Measurements from ENCODE around the gene USP37.

The USP37 gene

GRCh38 chr2:218429911-218430692 lies 138.0 kb downstream of the USP37 start:
- Histone ChIP-seq H3K27me3 (ENCODE audit: insufficient read depth, low read length) (no peaks in the 10 kb centered on the region), H4K12ac (ENCODE audit: low read depth, low read length) (no peak overlapping the region), H3K4me2 (ENCODE audit: low read length) (no peak overlapping the region), H3K4ac (ENCODE audit: low read depth, low read length) (no peak overlapping the region), H3K79me2 (ENCODE audit: control insufficient read depth, insufficient read depth, low read length, poor library complexity) (no peaks in the 10 kb centered on the region), H2BK5ac (ENCODE audit: low read depth, low read length, poor library complexity) (no peak overlapping the region), H2BK120ac (ENCODE audit: insufficient read depth, low read length, poor library complexity) (no peak overlapping the region), H3K79me1 (ENCODE audit: low read length) (no peaks in the 10 kb centered on the region), H2AFZ (ENCODE audit: insufficient read depth, low read length, poor library complexity) (no peak overlapping the region), H3K4me1 (ENCODE audit: control insufficient read depth in 1 of 2, insufficient read depth in 2 of 2, low read length in 2 of 2) (no peaks in the 10 kb centered on the region), H3K23ac (ENCODE audit: low read length) (no peak overlapping the region), H3K18ac (ENCODE audit: low read length) (no peak overlapping the region), H3K36me3 (ENCODE audit: control insufficient read depth in 1 of 2, insufficient read depth in 2 of 2, low read length in 2 of 2) (no peaks in the 10 kb centered on the region), H3K4me3 (ENCODE audit: low read depth, low read length) (no peak overlapping the region), H4K8ac (ENCODE audit: low read depth, low read length) (no peak overlapping the region), H3K9me3 (ENCODE audit: insufficient read depth, low read depth, low read length) (peaks cover 2% of the 10 kb centered on the region), H3K27ac (ENCODE audit: low read depth, low read length) (no peak overlapping the region), H2AK5ac (ENCODE audit: low read length) (no peak overlapping the region), H3K9ac (ENCODE audit: low read length) (no peak overlapping the region), H2BK12ac (ENCODE audit: low read length) (no peak overlapping the region), H3K14ac (ENCODE audit: low read length) (no peak overlapping the region), H4K91ac (ENCODE audit: low read depth, low read length) (no peak overlapping the region)
- DNase-seq = no peak
- WGBS (ENCODE audit: extremely low coverage, insufficient coverage, insufficient read length) = 100% methylated on average over 2 of the region's 9 CpGs

DNA sequence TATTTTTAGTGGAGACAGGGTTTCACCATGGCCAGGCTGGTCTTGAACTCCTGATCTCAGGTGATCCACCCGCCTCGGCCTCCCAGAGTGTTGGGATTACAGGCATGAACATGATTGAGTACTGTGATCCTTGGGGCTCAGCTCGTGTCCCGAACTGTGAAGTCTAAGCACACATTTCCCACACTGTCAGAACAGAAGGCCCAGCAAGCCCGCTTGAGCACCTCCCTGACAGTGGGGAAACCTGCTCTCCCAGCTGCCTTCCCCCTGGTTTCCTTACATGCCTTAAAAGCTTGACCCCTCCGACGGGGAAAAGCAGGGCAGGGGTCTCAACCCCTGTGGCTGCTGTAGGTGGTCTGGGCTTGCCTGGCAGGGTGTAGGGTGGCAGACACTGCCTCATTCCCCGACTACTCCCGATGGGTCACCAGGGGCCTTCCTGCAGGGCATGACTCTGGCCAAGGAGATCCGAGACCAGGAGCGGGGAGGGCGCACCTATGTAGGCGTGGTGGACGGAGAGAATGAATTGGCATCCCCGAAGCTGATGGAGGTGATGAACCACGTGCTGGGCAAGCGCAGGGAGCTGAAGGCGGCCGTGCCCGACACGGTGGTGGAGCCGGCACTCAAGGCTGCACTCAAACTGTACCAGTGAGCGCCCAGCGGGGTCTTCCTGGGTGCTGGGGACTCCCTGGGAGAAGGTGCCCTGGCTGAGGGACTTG lies 139.1 kb downstream of the USP37 start:
- H4K91ac ChIP-seq (ENCODE audit: low read depth, low read length) = no peak overlapping the region
- no peak overlapping the region for H3K9ac ChIP-seq (ENCODE audit: low read length)
- H2BK5ac ChIP-seq (ENCODE audit: low read depth, low read length, poor library complexity) = no peak overlapping the region
- H3K36me3 ChIP-seq (ENCODE audit: control insufficient read depth in 1 of 2, insufficient read depth in 2 of 2, low read length in 2 of 2) = no peaks in the 10 kb centered on the region
- DNase-seq = no peak
- H3K9me3 ChIP-seq (ENCODE audit: insufficient read depth, low read depth, low read length) = peaks cover 2% of the 10 kb centered on the region
- H4K12ac ChIP-seq (ENCODE audit: low read depth, low read length) = no peak overlapping the region
- H3K79me2 ChIP-seq (ENCODE audit: control insufficient read depth, insufficient read depth, low read length, poor library complexity) = no peaks in the 10 kb centered on the region
- no peak overlapping the region for H3K23ac ChIP-seq (ENCODE audit: low read length)
- H2AK5ac ChIP-seq (ENCODE audit: low read length) = no peak overlapping the region
- H3K14ac ChIP-seq (ENCODE audit: low read length) = no peak overlapping the region
- no peaks in the 10 kb centered on the region for H3K79me1 ChIP-seq (ENCODE audit: low read length)
- no peak overlapping the region for H3K4ac ChIP-seq (ENCODE audit: low read depth, low read length)
- H3K18ac ChIP-seq (ENCODE audit: low read length) = no peak overlapping the region
- H2BK12ac ChIP-seq (ENCODE audit: low read length) = no peak overlapping the region
- no peak overlapping the region for H3K4me2 ChIP-seq (ENCODE audit: low read length)
- H2BK120ac ChIP-seq (ENCODE audit: insufficient read depth, low read length, poor library complexity) = no peak overlapping the region
- H3K27ac ChIP-seq (ENCODE audit: low read depth, low read length) = no peak overlapping the region
- H3K4me1 ChIP-seq (ENCODE audit: control insufficient read depth in 1 of 2, insufficient read depth in 2 of 2, low read length in 2 of 2) = no peaks in the 10 kb centered on the region
- no peak overlapping the region for H4K8ac ChIP-seq (ENCODE audit: low read depth, low read length)
- no peaks in the 10 kb centered on the region for H3K27me3 ChIP-seq (ENCODE audit: insufficient read depth, low read length)
- no peak overlapping the region for H3K4me3 ChIP-seq (ENCODE audit: low read depth, low read length)
- no peak overlapping the region for H2AFZ ChIP-seq (ENCODE audit: insufficient read depth, low read length, poor library complexity)
- no CpG with 5 or more reads among the region's 24 CpGs for WGBS (ENCODE audit: extremely low coverage, insufficient coverage, insufficient read length)

DNA sequence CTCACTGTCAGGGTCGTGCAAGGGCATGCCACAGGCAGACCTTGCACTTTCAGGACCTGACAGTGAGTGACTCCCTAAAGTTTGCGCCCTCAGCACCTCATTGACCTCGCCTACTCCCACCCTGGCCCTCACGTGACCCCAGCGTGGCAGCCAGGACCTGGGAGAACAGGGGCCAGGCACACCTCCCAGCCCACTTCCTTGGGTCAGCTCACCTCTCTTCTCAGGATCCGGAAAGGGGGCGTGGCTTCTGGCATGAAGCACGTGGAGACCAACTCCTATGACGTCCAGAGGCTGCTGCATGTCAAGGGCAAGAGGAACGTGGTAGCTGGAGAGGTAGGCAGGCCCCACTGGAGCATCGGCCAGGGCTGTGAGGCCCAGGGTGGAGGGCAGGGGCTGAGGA lies 140.4 kb downstream of the USP37 start:
- no peak overlapping the region for H4K12ac ChIP-seq (ENCODE audit: low read depth, low read length)
- no peaks in the 10 kb centered on the region for H3K36me3 ChIP-seq (ENCODE audit: control insufficient read depth in 1 of 2, insufficient read depth in 2 of 2, low read length in 2 of 2)
- no peak overlapping the region for H3K4me3 ChIP-seq (ENCODE audit: low read depth, low read length)
- no peak overlapping the region for H2BK5ac ChIP-seq (ENCODE audit: low read depth, low read length, poor library complexity)
- H3K79me2 ChIP-seq (ENCODE audit: control insufficient read depth, insufficient read depth, low read length, poor library complexity) = no peaks in the 10 kb centered on the region
- H4K8ac ChIP-seq (ENCODE audit: low read depth, low read length) = no peak overlapping the region
- H3K4me1 ChIP-seq (ENCODE audit: control insufficient read depth in 1 of 2, insufficient read depth in 2 of 2, low read length in 2 of 2) = no peaks in the 10 kb centered on the region
- no peak overlapping the region for H3K4me2 ChIP-seq (ENCODE audit: low read length)
- no peak overlapping the region for H4K91ac ChIP-seq (ENCODE audit: low read depth, low read length)
- no peak for DNase-seq
- WGBS (ENCODE audit: extremely low coverage, insufficient coverage, insufficient read length) = no CpG with 5 or more reads among the region's 11 CpGs
- no peak overlapping the region for H3K18ac ChIP-seq (ENCODE audit: low read length)
- H2AK5ac ChIP-seq (ENCODE audit: low read length) = no peak overlapping the region
- no peak overlapping the region for H2AFZ ChIP-seq (ENCODE audit: insufficient read depth, low read length, poor library complexity)
- no peak overlapping the region for H3K27ac ChIP-seq (ENCODE audit: low read depth, low read length)
- no peak overlapping the region for H3K14ac ChIP-seq (ENCODE audit: low read length)
- H3K4ac ChIP-seq (ENCODE audit: low read depth, low read length) = no peak overlapping the region
- H3K27me3 ChIP-seq (ENCODE audit: insufficient read depth, low read length) = no peaks in the 10 kb centered on the region
- H2BK12ac ChIP-seq (ENCODE audit: low read length) = no peak overlapping the region
- no peak overlapping the region for H3K9ac ChIP-seq (ENCODE audit: low read length)
- no peaks in the 10 kb centered on the region for H3K79me1 ChIP-seq (ENCODE audit: low read length)
- H3K9me3 ChIP-seq (ENCODE audit: insufficient read depth, low read depth, low read length) = peaks cover 2% of the 10 kb centered on the region
- H2BK120ac ChIP-seq (ENCODE audit: insufficient read depth, low read length, poor library complexity) = no peak overlapping the region
- no peak overlapping the region for H3K23ac ChIP-seq (ENCODE audit: low read length)

DNA sequence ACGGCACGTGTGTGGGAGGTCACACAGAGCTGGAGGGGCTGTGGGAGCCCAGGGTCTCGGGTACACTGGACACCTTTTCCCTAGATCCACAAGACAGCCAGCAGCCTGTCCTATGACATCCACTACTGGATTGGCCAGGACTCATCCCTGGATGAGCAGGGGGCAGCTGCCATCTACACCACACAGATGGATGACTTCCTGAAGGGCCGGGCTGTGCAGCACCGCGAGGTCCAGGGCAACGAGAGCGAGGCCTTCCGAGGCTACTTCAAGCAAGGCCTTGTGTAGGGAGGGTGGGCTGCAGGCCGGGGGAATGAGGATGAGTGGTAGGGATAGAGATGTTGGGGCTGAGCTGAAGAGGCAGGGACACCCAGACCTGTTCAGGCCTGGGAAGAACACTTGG lies 142.6 kb downstream of the USP37 start:
- Histone ChIP-seq H4K8ac (ENCODE audit: low read depth, low read length) (no peak overlapping the region), H3K4me1 (ENCODE audit: control insufficient read depth in 1 of 2, insufficient read depth in 2 of 2, low read length in 2 of 2) (no peaks in the 10 kb centered on the region), H3K18ac (ENCODE audit: low read length) (no peak overlapping the region), H3K4me3 (ENCODE audit: low read depth, low read length) (peak overlapping the region; percentile 4), H3K4ac (ENCODE audit: low read depth, low read length) (no peak overlapping the region), H3K23ac (ENCODE audit: low read length) (no peak overlapping the region), H3K79me2 (ENCODE audit: control insufficient read depth, insufficient read depth, low read length, poor library complexity) (no peaks in the 10 kb centered on the region), H2AFZ (ENCODE audit: insufficient read depth, low read length, poor library complexity) (no peak overlapping the region), H3K27me3 (ENCODE audit: insufficient read depth, low read length) (no peaks in the 10 kb centered on the region), H3K4me2 (ENCODE audit: low read length) (no peak overlapping the region), H4K12ac (ENCODE audit: low read depth, low read length) (no peak overlapping the region), H2BK120ac (ENCODE audit: insufficient read depth, low read length, poor library complexity) (no peak overlapping the region), H2BK5ac (ENCODE audit: low read depth, low read length, poor library complexity) (no peak overlapping the region), H3K9me3 (ENCODE audit: insufficient read depth, low read depth, low read length) (no peaks in the 10 kb centered on the region), H3K9ac (ENCODE audit: low read length) (no peak overlapping the region), H4K91ac (ENCODE audit: low read depth, low read length) (no peak overlapping the region), H3K79me1 (ENCODE audit: low read length) (no peaks in the 10 kb centered on the region), H2AK5ac (ENCODE audit: low read length) (no peak overlapping the region), H3K36me3 (ENCODE audit: control insufficient read depth in 1 of 2, insufficient read depth in 2 of 2, low read length in 2 of 2) (no peaks in the 10 kb centered on the region), H3K27ac (ENCODE audit: low read depth, low read length) (no peak overlapping the region), H2BK12ac (ENCODE audit: low read length) (no peak overlapping the region), H3K14ac (ENCODE audit: low read length) (no peak overlapping the region)
- WGBS (ENCODE audit: extremely low coverage, insufficient coverage, insufficient read length) = no CpG with 5 or more reads among the region's 10 CpGs
- no peak for DNase-seq

All from trophoblast cell (in vitro differentiated cells and primary cell).